H9 (cell line): Measurements from ENCODE around the gene TMEM171. TPM values are rescaled to one million over a fixed set of nuclear protein-coding genes. Genes with fewer than 3 reads are reported as not detected.

Experiments used
- DNase-seq: peaks from one replicate; pipeline ENCODE4 v3.0.0-alpha.2; 2017
- H2AFZ ChIP-seq: one replicate; pipeline ENCODE4 v1.6.1; 2013; ENCODE audit warnings: mild to moderate bottlenecking, low read length, control low read depth, moderate library complexity
- H2AK5ac ChIP-seq: 2 replicates; pipeline ENCODE4 v1.6.1; 2013; ENCODE audit warnings: low read length, control low read depth, mixed read lengths; ENCODE audit not compliant: insufficient read length
- H2BK120ac ChIP-seq: one replicate; pipeline ENCODE4 v1.6.1; 2013; ENCODE audit warnings: low read depth, mild to moderate bottlenecking, low read length, control low read depth, inconsistent platforms; ENCODE audit not compliant: poor library complexity, severe bottlenecking
- H2BK12ac ChIP-seq: 2 replicates; pipeline ENCODE4 v1.6.1; 2013; ENCODE audit warnings: low read length, control low read depth, mixed read lengths, low read depth; ENCODE audit not compliant: insufficient read length
- H2BK15ac ChIP-seq: 2 replicates; pipeline ENCODE4 v1.6.1; 2013; ENCODE audit warnings: low read depth, low read length, control low read depth
- H2BK20ac ChIP-seq: one replicate; pipeline ENCODE4 v1.6.1; 2013; ENCODE audit warnings: low read depth, mild to moderate bottlenecking, low read length, control low read depth, inconsistent platforms; ENCODE audit not compliant: poor library complexity, severe bottlenecking
- H2BK5ac ChIP-seq: 2 replicates; pipeline ENCODE4 v1.6.1; 2013; ENCODE audit warnings: low read length, control low read depth, mixed read lengths; ENCODE audit not compliant: insufficient read length
- H3K14ac ChIP-seq: 2 replicates; pipeline ENCODE4 v1.6.1; 2013; ENCODE audit warnings: low read length, control low read depth; ENCODE audit not compliant: insufficient read depth
- H3K18ac ChIP-seq: 2 replicates; pipeline ENCODE4 v1.6.1; 2013; ENCODE audit warnings: low read depth, mild to moderate bottlenecking, mixed read lengths, low read length, control low read depth; ENCODE audit not compliant: insufficient read length
- H3K23ac ChIP-seq: 2 replicates; pipeline ENCODE4 v1.6.1; 2013; ENCODE audit warnings: low read length, control low read depth, mixed read lengths, low read depth; ENCODE audit not compliant: insufficient read length
- H3K23me2 ChIP-seq: 2 replicates; pipeline ENCODE4 v1.6.1; 2013; ENCODE audit warnings: low read depth, mild to moderate bottlenecking, mixed read lengths, low read length, control low read depth; ENCODE audit not compliant: insufficient read length, poor library complexity, severe bottlenecking
- H3K27ac ChIP-seq: 2 replicates; pipeline ENCODE4 v1.5.1; 2013; ENCODE audit warnings: low read length, control low read depth, mixed read lengths, low read depth; ENCODE audit not compliant: insufficient read length
- H3K27me3 ChIP-seq: 2 replicates; pipeline ENCODE4 v1.6.1; 2013; ENCODE audit warnings: low read length, control low read depth, inconsistent platforms; ENCODE audit not compliant: insufficient read depth
- H3K4ac ChIP-seq: 2 replicates; pipeline ENCODE4 v1.6.1; 2013; ENCODE audit warnings: low read depth, mild to moderate bottlenecking, control low read depth, inconsistent platforms, low read length, moderate library complexity
- H3K4me1 ChIP-seq: 2 replicates; pipeline ENCODE4 v1.6.1; 2013; ENCODE audit warnings: low read length, control low read depth, inconsistent platforms; ENCODE audit not compliant: insufficient read depth
- H3K4me2 ChIP-seq: 2 replicates; pipeline ENCODE4 v1.6.1; 2013; ENCODE audit warnings: low read length, control low read depth, mixed read lengths; ENCODE audit not compliant: insufficient read length, insufficient read depth
- H3K56ac ChIP-seq: 2 replicates; pipeline ENCODE4 v1.6.1; 2013; ENCODE audit warnings: low read depth, mild to moderate bottlenecking, mixed read lengths, low read length, control low read depth; ENCODE audit not compliant: insufficient read length
- H3K79me1 ChIP-seq: 2 replicates; pipeline ENCODE4 v1.6.1; 2013; ENCODE audit warnings: low read depth, mild to moderate bottlenecking, moderate library complexity, low read length, control low read depth, inconsistent platforms; ENCODE audit not compliant: insufficient read depth, poor library complexity, severe bottlenecking
- H3K79me2 ChIP-seq: 2 replicates; pipeline ENCODE4 v1.6.1; 2013; ENCODE audit warnings: low read length, control low read depth, inconsistent platforms; ENCODE audit not compliant: insufficient read depth
- H3K9ac ChIP-seq: 2 replicates; pipeline ENCODE4 v1.6.1; 2013; ENCODE audit warnings: low read length, control low read depth, mixed read lengths; ENCODE audit not compliant: insufficient read length; ENCODE audit errors: extremely low read depth
- H3K9me3 ChIP-seq: one replicate; pipeline ENCODE4 v1.6.1; 2013; ENCODE audit warnings: low read depth, low read length, inconsistent platforms; ENCODE audit not compliant: control insufficient read depth
- H3T11ph ChIP-seq: one replicate; pipeline ENCODE4 v1.6.1; 2013; ENCODE audit warnings: mild to moderate bottlenecking, low read length, control low read depth, inconsistent platforms
- H4K20me1 ChIP-seq: one replicate; pipeline ENCODE4 v1.6.1; 2013; ENCODE audit not compliant: control insufficient read depth, insufficient read length, insufficient read depth
- H4K5ac ChIP-seq: 2 replicates; pipeline ENCODE4 v1.6.1; 2013; ENCODE audit warnings: low read depth, mild to moderate bottlenecking, mixed read lengths, low read length, control low read depth; ENCODE audit not compliant: insufficient read length
- H4K8ac ChIP-seq: replicated peaks from 2 replicates; pipeline ENCODE4 v1.6.1; 2013; ENCODE audit warnings: low read length, control low read depth, mixed read lengths, low read depth; ENCODE audit not compliant: insufficient read length
- H4K91ac ChIP-seq: 2 replicates; pipeline ENCODE4 v1.6.1; 2013; ENCODE audit warnings: low read depth, mild to moderate bottlenecking, moderate library complexity, mixed read lengths, low read length, control low read depth; ENCODE audit not compliant: insufficient read length
- H3K27ac Mint-ChIP-seq, 3 experiments: 2 replicates in 2 of 3; 3 replicates in 1 of 3; pipeline ENCODE4 v1.8.0; 2020 to 2021; ENCODE audit warnings: mixed read lengths in 3 of 3, mild to moderate bottlenecking in 1 of 3, moderate library complexity in 1 of 3
- H3K27me3 Mint-ChIP-seq: 2 replicates; pipeline ENCODE4 v1.8.0; 2021; ENCODE audit warnings: low read depth, mild to moderate bottlenecking, moderate library complexity, mixed read lengths
- H3K36me3 Mint-ChIP-seq, 3 experiments: 2 replicates in 2 of 3; 3 replicates in 1 of 3; pipeline ENCODE4 v1.8.0; 2020 to 2021; ENCODE audit warnings: low read depth in 3 of 3, mixed read lengths in 3 of 3; ENCODE audit not compliant: insufficient read depth in 1 of 3
- H3K4me1 Mint-ChIP-seq, 2 experiments: 2 replicates each; pipeline ENCODE4 v1.8.0; 2020; ENCODE audit warnings: mixed read lengths in 2 of 2
- H3K4me3 Mint-ChIP-seq, 2 experiments: 2 replicates in 1 of 2; 3 replicates in 1 of 2; pipeline ENCODE4 v1.8.0; 2020 to 2021; ENCODE audit warnings: mild to moderate bottlenecking in 2 of 2, mixed read lengths in 2 of 2, moderate library complexity in 1 of 2
- H3K9me3 Mint-ChIP-seq, 2 experiments: 2 replicates in 1 of 2; 3 replicates in 1 of 2; pipeline ENCODE4 v1.8.0; 2020; ENCODE audit warnings: mild to moderate bottlenecking in 2 of 2, mixed read lengths in 2 of 2, moderate library complexity in 1 of 2
- WGBS: extraction: QIAGEN DNeasy Blood & Tissue Kit; methylation state at CpG from one replicate; pipeline ENCODE4 v1.1.7; 2013; ENCODE audit warnings: missing lambda C conversion rate, low lambda C conversion rate, mixed read lengths; ENCODE audit not compliant: insufficient read length; ENCODE audit errors: extremely low coverage; 5-methylcytosine and 5-hydroxymethylcytosine counted together
- total RNA-seq: library from RNA; stranded (reverse); gene quantifications from 2 replicates; pipeline ENCODE4 v1.2.1, GENCODE V29; 2021
- TF ChIP-seq, protein P1 (sequence below): fragments of 200-600 bp; sonication (generic); conservative IDR thresholded peaks from 3 replicates; pipeline ENCODE4 v1.8.0; 2021; ENCODE audit warnings: antibody characterized with exemption, mild to moderate bottlenecking

The TMEM171 gene
- total RNA-seq, 1 experiment from 2014 or later = 0.42 TPM

DNA sequence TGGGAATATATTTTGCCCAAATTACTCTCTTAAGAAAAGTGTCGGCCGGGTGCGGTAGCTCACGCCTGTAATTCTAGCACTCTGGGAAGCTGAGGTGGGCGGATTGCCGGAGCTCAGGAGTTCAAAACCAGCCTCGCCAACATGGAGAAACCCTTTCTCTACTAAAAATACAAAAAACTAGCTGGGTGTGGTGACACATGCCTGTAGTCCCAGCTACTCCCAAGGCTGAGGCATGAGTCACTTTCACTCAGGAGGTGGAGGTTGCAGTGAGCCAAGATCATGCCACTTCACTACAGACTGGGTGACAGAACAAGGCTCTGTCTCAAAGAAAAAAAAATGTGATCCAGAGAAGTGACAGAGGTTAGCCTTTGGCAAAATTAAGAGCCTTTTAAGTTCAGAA is 26.4 kb upstream of the TMEM171 start:
- H3K23me2 ChIP-seq = no peaks in the 10 kb centered on the region
- no CpG with 5 or more reads among the region's 7 CpGs for WGBS
- no peaks in the 10 kb centered on the region for H3K4me1 ChIP-seq
- H4K20me1 ChIP-seq = no peaks in the 10 kb centered on the region
- no peaks in the 10 kb centered on the region for H3K27me3 ChIP-seq
- H4K8ac ChIP-seq = no peak overlapping the region
- H3T11ph ChIP-seq = no peak overlapping the region
- Mint-ChIP-seq H3K27me3 (no peaks in the 10 kb centered on the region), H3K27ac (no peak overlapping the region), H3K4me3 (no peak overlapping the region), H3K9me3 (peaks cover 15% of the 10 kb centered on the region in 2 experiments), H3K4me1 (no peaks in the 10 kb centered on the region), H3K36me3 (peaks cover 0 to 10% (median 0%) of the 10 kb centered on the region in 3 experiments; a peak in 2 of 7 replicates)
- TF ChIP-seq, protein P1, sequence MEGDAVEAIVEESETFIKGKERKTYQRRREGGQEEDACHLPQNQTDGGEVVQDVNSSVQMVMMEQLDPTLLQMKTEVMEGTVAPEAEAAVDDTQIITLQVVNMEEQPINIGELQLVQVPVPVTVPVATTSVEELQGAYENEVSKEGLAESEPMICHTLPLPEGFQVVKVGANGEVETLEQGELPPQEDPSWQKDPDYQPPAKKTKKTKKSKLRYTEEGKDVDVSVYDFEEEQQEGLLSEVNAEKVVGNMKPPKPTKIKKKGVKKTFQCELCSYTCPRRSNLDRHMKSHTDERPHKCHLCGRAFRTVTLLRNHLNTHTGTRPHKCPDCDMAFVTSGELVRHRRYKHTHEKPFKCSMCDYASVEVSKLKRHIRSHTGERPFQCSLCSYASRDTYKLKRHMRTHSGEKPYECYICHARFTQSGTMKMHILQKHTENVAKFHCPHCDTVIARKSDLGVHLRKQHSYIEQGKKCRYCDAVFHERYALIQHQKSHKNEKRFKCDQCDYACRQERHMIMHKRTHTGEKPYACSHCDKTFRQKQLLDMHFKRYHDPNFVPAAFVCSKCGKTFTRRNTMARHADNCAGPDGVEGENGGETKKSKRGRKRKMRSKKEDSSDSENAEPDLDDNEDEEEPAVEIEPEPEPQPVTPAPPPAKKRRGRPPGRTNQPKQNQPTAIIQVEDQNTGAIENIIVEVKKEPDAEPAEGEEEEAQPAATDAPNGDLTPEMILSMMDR = no peak
- H4K91ac ChIP-seq = no peak overlapping the region
- H4K5ac ChIP-seq = no peak overlapping the region
- no peak overlapping the region for H2AFZ ChIP-seq
- H2BK15ac ChIP-seq = no peak overlapping the region
- H3K18ac ChIP-seq = no peak overlapping the region
- H3K79me2 ChIP-seq = no peaks in the 10 kb centered on the region
- H2BK12ac ChIP-seq = no peak overlapping the region
- no peak for DNase-seq
- no peak overlapping the region for H3K4me2 ChIP-seq
- no peak overlapping the region for H3K4ac ChIP-seq
- no peak overlapping the region for H3K23ac ChIP-seq
- no peaks in the 10 kb centered on the region for H3K79me1 ChIP-seq
- no peaks in the 10 kb centered on the region for H3K9me3 ChIP-seq
- no peak overlapping the region for H2AK5ac ChIP-seq
- no peak overlapping the region for H3K56ac ChIP-seq
- no peak overlapping the region for H2BK5ac ChIP-seq
- no peak overlapping the region for H2BK20ac ChIP-seq
- H3K27ac ChIP-seq = no peak overlapping the region
- H3K14ac ChIP-seq = no peak overlapping the region
- H2BK120ac ChIP-seq = no peak overlapping the region
- no peak overlapping the region for H3K9ac ChIP-seq
